Measurements from ENCODE around the gene WASF3.

The WASF3 gene

GRCh38 chr13:26548205-26548765, 9.2 kb upstream of the WASF3 start:
- no peak for DNase-seq

GRCh38 chr13:26549713-26550112, 7.8 kb upstream of the WASF3 start:
- DNase-seq, result no peak

DNA sequence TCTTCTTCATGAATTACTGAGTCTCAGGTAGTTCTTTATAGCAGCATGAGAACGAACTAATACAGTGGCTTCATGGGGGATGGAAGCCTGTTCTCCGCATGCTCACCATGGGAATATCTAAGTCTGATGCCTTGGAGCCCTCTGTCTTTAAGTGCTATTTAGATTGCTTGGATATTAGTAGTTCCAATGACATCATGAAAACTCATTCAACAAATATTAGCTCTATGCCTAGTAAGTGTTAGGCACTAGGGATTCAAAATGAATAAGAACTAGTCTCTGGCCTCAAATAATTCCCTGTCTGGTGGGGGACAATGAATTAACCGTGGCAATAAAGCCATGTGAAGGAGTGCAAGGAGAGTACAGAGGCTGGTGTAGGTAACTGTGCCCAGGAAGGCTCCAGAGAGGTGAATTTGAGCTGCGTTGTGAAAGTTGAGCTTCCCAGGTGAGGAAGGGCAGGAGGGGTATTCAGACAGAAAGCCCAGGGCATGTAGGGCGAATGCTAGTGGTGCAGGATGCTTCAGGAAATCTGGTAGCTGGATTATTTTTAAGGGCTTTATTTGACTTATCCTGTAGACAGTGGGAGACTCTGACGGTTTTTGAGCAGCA, 6.1 kb upstream of the WASF3 start:
- no peak for DNase-seq

DNA sequence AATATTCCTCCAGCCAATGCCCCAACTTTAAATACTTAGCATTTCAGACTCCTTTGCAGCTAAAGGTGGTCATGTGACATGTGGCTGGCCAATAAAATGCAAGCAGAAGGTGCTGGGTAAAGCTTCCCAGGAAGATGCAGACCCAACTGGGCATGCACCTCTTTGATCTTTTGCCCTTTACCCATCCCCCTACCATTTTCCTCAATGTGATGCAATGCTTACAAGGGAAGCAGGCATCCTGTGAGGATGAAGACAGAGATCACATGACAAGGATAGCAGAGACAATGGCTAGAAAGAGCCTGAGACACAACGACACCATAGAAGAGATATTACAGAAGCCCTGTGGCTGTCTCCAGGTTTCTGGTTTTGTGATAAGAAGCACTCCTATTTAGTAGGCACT, 2.1 kb upstream of the WASF3 start:
- no peak for DNase-seq

DNA sequence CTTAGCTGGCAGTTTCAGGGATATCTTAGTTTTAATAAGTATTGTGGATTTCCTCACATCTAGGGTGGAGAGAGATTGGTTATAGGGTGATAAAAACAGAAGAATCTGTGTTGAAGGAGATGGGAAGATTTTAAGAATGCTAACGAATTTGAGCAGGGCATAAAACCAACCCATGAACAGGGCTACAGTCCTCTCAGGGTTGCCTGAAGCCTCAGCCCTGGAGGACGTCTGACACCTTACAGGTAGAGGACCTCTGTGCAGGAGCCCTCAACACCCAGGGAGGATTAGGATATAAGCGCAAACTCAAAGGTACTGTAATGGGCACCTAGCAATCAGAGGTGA, 461 bp upstream of the WASF3 start:
- no peak for DNase-seq

DNA sequence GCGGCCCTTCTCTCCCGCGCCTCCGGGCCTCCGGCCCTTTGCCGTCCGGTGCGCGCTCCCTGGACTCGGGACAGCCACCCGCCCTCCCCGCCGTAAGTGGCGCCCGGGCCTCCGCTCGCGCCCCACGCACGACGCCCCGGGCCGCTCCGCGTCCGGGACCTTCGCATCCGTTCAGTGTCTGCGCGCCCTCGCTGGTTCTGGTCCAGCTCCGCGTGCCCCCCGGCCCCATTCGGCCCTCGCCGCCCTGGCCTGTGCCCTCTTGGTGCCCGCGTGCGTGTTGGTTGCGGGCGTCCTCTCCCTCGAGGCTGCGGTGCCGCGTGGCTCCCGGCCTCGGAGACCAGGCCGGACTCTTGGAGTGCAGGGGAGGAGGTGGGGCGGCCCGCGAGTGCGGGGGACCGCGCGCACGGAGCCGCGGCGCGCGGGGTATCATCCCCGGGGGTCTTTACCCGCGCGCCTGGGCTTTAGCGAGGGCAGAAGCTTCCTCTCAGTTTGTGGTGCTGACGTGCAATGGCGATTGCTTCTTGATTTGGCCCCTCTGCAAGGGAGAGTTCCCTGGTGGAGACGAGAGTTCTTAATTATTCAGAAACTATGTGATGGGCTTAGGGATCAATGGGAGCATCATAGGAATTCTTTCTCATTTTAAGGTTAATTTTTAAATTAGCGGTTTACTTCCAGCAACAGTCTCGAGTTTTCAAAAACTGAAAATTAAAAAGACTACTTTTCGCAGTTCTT, 757 bp downstream of the WASF3 start:
- no peak for DNase-seq

DNA sequence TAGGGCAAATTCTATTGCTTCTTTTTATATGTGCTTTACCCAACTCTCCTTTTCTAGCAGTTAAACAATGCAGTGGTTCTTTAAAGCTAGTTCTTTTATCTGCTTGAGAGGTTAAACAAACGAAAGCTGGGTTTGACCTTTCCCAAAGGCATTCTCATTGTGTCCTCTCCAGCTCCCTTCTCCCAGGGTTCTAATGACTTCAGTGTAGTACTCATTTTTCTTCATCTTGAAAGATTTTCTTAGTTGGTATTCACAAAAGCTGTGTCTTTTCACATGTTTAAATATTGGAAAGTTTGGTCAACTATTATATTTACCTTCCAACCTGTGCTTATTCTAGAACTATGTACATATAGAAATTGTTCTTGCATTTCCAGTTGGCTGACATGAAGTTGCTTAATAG, 1.5 kb downstream of the WASF3 start:
- DNase-seq, result no peak

GRCh38 chr13:26560456-26560855, 3.0 kb downstream of the WASF3 start:
- no peak for DNase-seq

DNA sequence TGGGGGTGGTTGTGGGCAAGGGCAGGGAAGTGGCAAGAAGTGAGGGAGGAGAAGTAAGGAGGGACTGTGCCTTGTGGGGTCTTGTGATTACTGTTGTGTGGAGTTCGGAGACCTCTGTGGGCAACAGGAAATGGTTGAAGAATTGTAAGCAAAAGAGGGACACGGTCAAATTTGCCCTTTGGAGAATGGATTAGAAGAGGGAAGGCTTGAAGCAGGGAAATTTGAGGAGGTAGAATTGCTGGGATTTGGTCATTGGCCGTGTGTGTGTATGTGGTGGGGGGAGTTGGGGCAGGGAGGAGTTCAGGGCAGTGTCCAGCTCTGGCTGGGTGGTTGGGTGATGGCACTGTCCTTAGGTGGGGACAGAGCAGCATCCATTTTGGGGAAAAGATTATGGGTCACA, 3.6 kb downstream of the WASF3 start:
- no peak for DNase-seq

- no peak for DNase-seq
Measured at GRCh38 chr13:26561651-26562511, 4.4 kb downstream of the WASF3 start.

DNA sequence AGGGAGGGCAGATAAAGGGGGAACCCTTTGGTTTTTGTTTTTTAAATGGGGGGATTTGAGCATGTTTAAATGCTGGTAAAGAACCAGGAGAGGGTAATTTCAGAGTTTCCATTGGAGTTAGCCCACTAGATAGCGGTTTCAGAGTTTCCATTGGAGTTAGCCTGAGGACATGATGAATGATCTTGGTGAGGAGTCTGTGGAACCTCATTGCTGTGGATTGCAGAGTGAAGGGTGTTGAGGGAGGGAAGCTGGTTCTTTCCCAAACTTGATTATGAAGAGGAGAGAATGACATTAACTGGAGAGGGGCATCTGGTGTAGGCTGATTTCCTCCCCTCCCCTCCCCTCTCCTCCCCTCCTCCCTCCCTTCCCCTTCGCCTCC, 5.0 kb downstream of the WASF3 start:
- no peak for DNase-seq

- no peak for DNase-seq
Measured at GRCh38 chr13:26563713-26564112, 6.2 kb downstream of the WASF3 start.

DNA sequence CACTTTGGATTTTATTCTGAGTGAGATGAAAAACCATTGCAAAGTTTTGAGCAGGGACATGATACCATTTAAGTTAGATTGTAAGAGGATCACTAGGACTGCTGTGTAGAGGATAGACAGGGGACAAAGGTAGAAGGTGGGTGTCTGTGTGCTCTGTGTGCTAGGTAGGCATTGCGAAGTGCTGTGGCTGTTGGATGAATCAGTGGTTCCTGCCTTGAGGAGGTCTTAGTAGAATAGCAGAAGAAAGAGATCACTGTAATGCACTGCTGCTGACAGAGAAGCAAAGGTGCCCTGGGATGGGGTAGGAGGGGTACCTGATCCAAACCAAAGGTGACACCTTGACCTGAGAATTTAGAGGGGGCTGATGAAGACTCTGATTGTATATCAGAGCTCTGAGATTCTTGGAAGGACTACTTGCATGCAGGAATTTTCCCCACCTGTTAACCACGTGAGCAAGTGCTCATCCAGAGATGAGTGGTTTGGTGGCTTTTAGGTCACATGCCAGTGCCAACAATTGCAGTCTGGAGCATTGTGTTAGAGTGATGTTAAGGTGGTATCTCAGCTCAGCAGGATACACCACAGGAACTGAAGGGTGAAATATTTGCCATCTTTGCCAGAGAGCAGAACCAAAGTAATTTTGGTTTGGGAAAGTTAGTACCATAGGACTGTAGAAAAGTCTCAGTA, 10.8 kb downstream of the WASF3 start:
- DNase-seq, result no peak

- DNase-seq, result no peak
Measured at GRCh38 chr13:26571518-26571917, 14.0 kb downstream of the WASF3 start.

DNA sequence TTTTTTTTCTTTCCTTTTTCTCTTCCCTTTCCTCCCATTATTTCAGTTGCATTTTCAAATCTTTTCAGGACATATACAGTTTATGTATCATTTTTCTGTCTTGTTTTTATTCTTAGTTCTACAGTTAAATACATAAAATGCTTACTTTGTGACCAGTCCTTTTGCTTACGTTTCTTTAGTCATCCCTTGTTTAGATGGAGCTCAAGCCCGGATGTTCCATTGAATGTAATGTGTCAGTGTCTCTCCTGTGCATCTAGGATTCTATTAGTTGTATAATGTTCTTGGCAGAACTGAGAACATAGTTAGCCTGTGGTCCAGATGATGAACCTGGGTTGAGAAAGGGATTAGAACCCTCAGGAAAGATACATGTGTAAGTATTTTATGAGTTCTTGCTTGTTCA, 17.8 kb downstream of the WASF3 start:
- DNase-seq, result no peak

GRCh38 chr13:26579580-26579979, 22.1 kb downstream of the WASF3 start:
- DNase-seq, result no peak

GRCh38 chr13:26583662-26584061, 26.2 kb downstream of the WASF3 start:
- DNase-seq, result no peak

DNA sequence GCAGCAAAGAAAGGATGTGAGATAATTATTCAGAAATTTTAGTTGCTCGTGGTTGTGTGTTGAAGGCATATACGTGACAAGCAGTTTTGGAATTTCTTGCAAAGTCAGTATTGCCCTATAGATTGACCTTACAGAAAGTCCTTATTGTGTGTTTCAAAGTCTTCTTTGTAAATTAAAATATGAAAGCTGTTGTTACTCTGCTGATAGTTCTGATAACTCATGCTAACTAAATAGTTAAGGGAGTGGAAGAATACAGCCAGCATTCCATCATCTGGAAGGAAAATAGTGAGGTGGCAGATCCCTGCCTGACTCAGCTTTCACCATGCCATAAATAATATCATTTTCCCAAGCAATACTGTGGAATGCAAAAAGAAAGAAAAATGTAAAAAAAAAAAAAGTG, 27.2 kb downstream of the WASF3 start:
- DNase-seq, result no peak

GRCh38 chr13:26585136-26585535, 27.7 kb downstream of the WASF3 start:
- DNase-seq, result no peak

GRCh38 chr13:26587251-26587650, 29.8 kb downstream of the WASF3 start:
- DNase-seq, result no peak

GRCh38 chr13:26589226-26589625, 31.7 kb downstream of the WASF3 start:
- no peak for DNase-seq

- no peak for DNase-seq
Measured at GRCh38 chr13:26589754-26590153, 32.3 kb downstream of the WASF3 start.

DNA sequence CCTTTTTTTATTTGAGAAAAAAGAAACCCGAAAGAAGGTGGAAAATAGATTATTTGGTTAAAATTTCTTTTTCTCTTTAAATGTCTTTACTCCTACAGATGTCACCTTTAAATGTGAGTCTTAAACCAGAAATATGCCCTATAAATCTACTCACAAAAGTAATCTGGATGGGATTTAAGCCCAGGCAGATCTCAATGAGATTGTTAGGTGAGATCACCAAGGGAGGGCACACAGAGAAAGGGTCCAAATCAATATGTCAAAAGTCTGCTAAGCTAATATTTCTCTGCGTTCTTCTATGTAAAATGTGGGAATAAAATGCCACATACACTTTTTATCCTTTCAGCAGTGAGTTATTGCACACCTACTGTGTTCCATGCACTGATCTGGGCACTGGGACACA, 32.9 kb downstream of the WASF3 start:
- DNase-seq, result no peak

Measured in CD4-positive, alpha-beta T cell treated with Interleukin-4 for 1 hour (primary cell).